HepG2 (cell line): ENCODE data around the gene ZNF581. TPM values are rescaled to one million over a fixed set of nuclear protein-coding genes. Genes with fewer than 3 reads are reported as not detected.

Experiments used
- ATAC-seq: fragments of 200-7000 bp; cut with Tn5 transposase; 3 replicates; pipeline ENCODE4 v1.9.1; 2020; ENCODE audit warnings: mild to moderate bottlenecking, moderate library complexity
- BruUV-seq: library from RNA; stranded (reverse); fragments of 400-500 nt; replicated peaks from 2 replicates; lab custom pipeline; 2021; lab: Mats Ljungman, UMichigan
- CTCF ChIA-PET: fragments of 300-600 bp; formaldehyde crosslinking; extraction: SDS; loops from one replicate; lab custom pipeline; 2021; ENCODE audit warnings: low total read pairs, inconsistent platforms, low intra/inter-chr PET ratio; lab: Yijun Ruan, JAX
- POLR2A ChIA-PET: fragments of 350-600 bp; sonication (Branson Sonifier 250); formaldehyde crosslinking; loops from one replicate; lab custom pipeline; 2020; ENCODE audit warnings: antibody characterized with exemption, inconsistent platforms; lab: Yijun Ruan, JAX
- DNase-seq: peaks from one replicate; pipeline ENCODE4 v3.0.0-alpha.2; 2015; ENCODE audit warnings: low spot score
- FAIRE-seq: peaks from 3 replicates; lab custom pipeline; 2011; peaks lifted over from hg19 to GRCh38; lab: Jason Lieb, UNC
- H2AFZ ChIP-seq: one replicate; pipeline ENCODE4 v1.6.1; 2011; ENCODE audit warnings: low read length, inconsistent platforms
- H3K27ac ChIP-seq: fragments of 300-600 bp; 3 replicates; pipeline ENCODE4 v1.8.0; 2011; ENCODE audit warnings: mixed run types, mild to moderate bottlenecking, mixed read lengths, low read length, inconsistent platforms; ENCODE audit not compliant: insufficient read depth; ENCODE audit errors: extremely low read length
- H3K27me3 ChIP-seq, 2 experiments: fragments of 200-600 bp in 1 of 2; 2 replicates in 1 of 2; 3 replicates in 1 of 2; pipeline versions ENCODE4 v1.6.0 to v1.8.0; 2011; ENCODE audit warnings: low read length in 2 of 2, mild to moderate bottlenecking in 2 of 2, moderate library complexity in 2 of 2, inconsistent platforms in 1 of 2; ENCODE audit not compliant: insufficient read depth in 2 of 2, control insufficient read depth in 1 of 2
- H3K36me3 ChIP-seq, 2 experiments: fragments of 200-600 bp in 1 of 2; replicated peaks in 1 of 2; 2 replicates in 1 of 2; 3 replicates in 1 of 2; pipeline versions ENCODE4 v1.5.1 to v1.8.0; 2011; ENCODE audit warnings: low read length in 2 of 2, inconsistent platforms in 1 of 2; ENCODE audit not compliant: insufficient read depth in 2 of 2, control insufficient read depth in 1 of 2
- H3K4me1 ChIP-seq: 2 replicates; pipeline ENCODE4 v1.5.1; 2012; ENCODE audit warnings: low read length, inconsistent platforms; ENCODE audit not compliant: insufficient read depth
- H3K4me2 ChIP-seq: 2 replicates; pipeline ENCODE4 v1.6.0; 2011; ENCODE audit warnings: low read depth, low read length, inconsistent platforms
- H3K4me3 ChIP-seq, 3 experiments: fragments of 200-600 bp in 1 of 3; sonication (generic), shearing (Covaris generic) in 1 of 3; replicated peaks in 1 of 3; 2 replicates each; pipeline ENCODE4 v1.5.1; 2011 to 2016; ENCODE audit warnings: low read length in 3 of 3, inconsistent platforms in 2 of 3, low read depth in 2 of 3, mild to moderate bottlenecking in 2 of 3, control low read depth in 1 of 3, mixed read lengths in 1 of 3; ENCODE audit not compliant: insufficient read depth in 1 of 3
- H3K79me2 ChIP-seq: one replicate; pipeline ENCODE4 v1.6.1; 2011; ENCODE audit warnings: low read length, inconsistent platforms; ENCODE audit not compliant: insufficient read depth
- H3K9ac ChIP-seq: 2 replicates; pipeline ENCODE4 v1.6.0; 2011; ENCODE audit warnings: mild to moderate bottlenecking, low read depth, low read length, inconsistent platforms; ENCODE audit not compliant: insufficient read depth
- H3K9me3 ChIP-seq: 2 replicates; pipeline ENCODE4 v1.5.1; 2012; ENCODE audit warnings: mild to moderate bottlenecking, low read length
- H4K20me1 ChIP-seq: 2 replicates; pipeline ENCODE4 v1.6.0; 2011; ENCODE audit warnings: inconsistent platforms, mild to moderate bottlenecking, low read length, moderate library complexity; ENCODE audit not compliant: insufficient read depth
- NR2F2 ChIP-seq: IDR thresholded peaks from 2 replicates; pipeline ENCODE4 v1.6.1; 2012; ENCODE audit warnings: low read depth, inconsistent platforms, borderline replicate concordance
- TBP ChIP-seq: sonication (generic); formaldehyde crosslinking; IDR thresholded peaks from 2 replicates; pipeline ENCODE4 v1.5.0; 2020; ENCODE audit warnings: missing genetic modification reagents
- TGIF2 ChIP-seq: IDR thresholded peaks from 2 replicates; pipeline ENCODE4 v1.6.1; 2016; ENCODE audit warnings: control low read depth, missing compliant biosample characterization
- ZFP62 ChIP-seq: sonication (generic); formaldehyde crosslinking; IDR thresholded peaks from 2 replicates; pipeline ENCODE4 v1.4.0; 2020; ENCODE audit warnings: missing genetic modification reagents
- ZNF138 ChIP-seq: sonication (generic); formaldehyde crosslinking; IDR thresholded peaks from 2 replicates; pipeline ENCODE4 v1.5.0; 2020; ENCODE audit warnings: mild to moderate bottlenecking, low read depth, missing genetic modification reagents
- ZNF230 ChIP-seq: sonication (generic); formaldehyde crosslinking; IDR thresholded peaks from 2 replicates; pipeline ENCODE4 v1.4.0; 2020; ENCODE audit warnings: mild to moderate bottlenecking, missing genetic modification reagents
- ZNF619 ChIP-seq: sonication (generic); formaldehyde crosslinking; IDR thresholded peaks from 2 replicates; pipeline ENCODE4 v1.4.0; 2020; ENCODE audit warnings: mild to moderate bottlenecking, missing genetic modification reagents
- ZNF747 ChIP-seq: sonication (generic); formaldehyde crosslinking; IDR thresholded peaks from 2 replicates; pipeline ENCODE4 v1.8.1; 2023; ENCODE audit warnings: missing genetic modification reagents, mild to moderate bottlenecking, borderline replicate concordance
- WGBS: methylation state at CpG from one replicate; pipeline ENCODE4 v1.1.6; 2017; ENCODE audit warnings: low lambda C conversion rate; 5-methylcytosine and 5-hydroxymethylcytosine counted together
- in situ Hi-C: cut with HindIII; loops from 2 replicates; pipeline ENCODE4 v1.10.0; 2017; ENCODE audit warnings: low pct_unique_long_range_greater_than_20kb; ENCODE audit not compliant: extremely low pct_ligation_motif_present
- intact Hi-C: fragments of 100-400 bp; cut with micrococcal nuclease; formaldehyde crosslinking; loops from one replicate; pipeline ENCODE4 v1.10.0; 2022; ENCODE audit not compliant: unreplicated experiment
- polyA plus RNA-seq, 8 experiments: library from polyadenylated mRNA; depleted of rRNA in 3 of 8; stranded (reverse) in 7 of 8; unstranded in 1 of 8; fragments of >200 nt; fragmentation: Illumina TruSeq in 4 of 8; extraction: Trizol in 4 of 8; gene quantifications; 2 replicates each; pipeline versions ENCODE4 v1.2.1 to v1.2.3, GENCODE V29; 2011 to 2016; ENCODE audit warnings: low read depth in 4 of 8, missing spikeins in 1 of 8, mixed read lengths in 1 of 8; ENCODE audit not compliant: insufficient read depth in 1 of 8
- total RNA-seq, 5 experiments: library from RNA; depleted of rRNA; stranded (reverse); fragments of >200 nt; fragmentation: Illumina TruSeq; extraction: Trizol; gene quantifications; 2 replicates each; pipeline ENCODE4 v1.2.3, GENCODE V29; 2016; ENCODE audit warnings: low read depth in 1 of 5
- TF ChIP-seq, protein P1 (sequence below): sonication (generic); formaldehyde crosslinking; IDR thresholded peaks from 2 replicates; pipeline ENCODE4 v1.4.0; 2020; ENCODE audit warnings: missing genetic modification reagents

The ZNF581 gene
- total and polyA plus RNA-seq, 2 of the 13 experiments (the other 11 are each of a cell fraction or from before 2014, with no cell fraction given): 19.6 to 49.5 TPM

GRCh38 chr19:55689411-55690108, 46.1 kb downstream of the ZNF581 start:
- whole genome bisulfite sequencing: 98% methylated on average over 30 of the region's 35 CpGs
- in situ Hi-C loops: no loop called here
- TF ChIP-seq TBP (CRISPR knock-in tag) (no peak), ZFP62 (CRISPR knock-in tag) (no peak), ZNF138 (CRISPR knock-in tag) (no peak), ZNF230 (CRISPR knock-in tag) (no peak), TGIF2 (CRISPR knock-in tag) (no peak), NR2F2 (no peak), ZNF747 (CRISPR knock-in tag) (no peak), ZNF619 (no peak)
- TF ChIP-seq, protein P1, sequence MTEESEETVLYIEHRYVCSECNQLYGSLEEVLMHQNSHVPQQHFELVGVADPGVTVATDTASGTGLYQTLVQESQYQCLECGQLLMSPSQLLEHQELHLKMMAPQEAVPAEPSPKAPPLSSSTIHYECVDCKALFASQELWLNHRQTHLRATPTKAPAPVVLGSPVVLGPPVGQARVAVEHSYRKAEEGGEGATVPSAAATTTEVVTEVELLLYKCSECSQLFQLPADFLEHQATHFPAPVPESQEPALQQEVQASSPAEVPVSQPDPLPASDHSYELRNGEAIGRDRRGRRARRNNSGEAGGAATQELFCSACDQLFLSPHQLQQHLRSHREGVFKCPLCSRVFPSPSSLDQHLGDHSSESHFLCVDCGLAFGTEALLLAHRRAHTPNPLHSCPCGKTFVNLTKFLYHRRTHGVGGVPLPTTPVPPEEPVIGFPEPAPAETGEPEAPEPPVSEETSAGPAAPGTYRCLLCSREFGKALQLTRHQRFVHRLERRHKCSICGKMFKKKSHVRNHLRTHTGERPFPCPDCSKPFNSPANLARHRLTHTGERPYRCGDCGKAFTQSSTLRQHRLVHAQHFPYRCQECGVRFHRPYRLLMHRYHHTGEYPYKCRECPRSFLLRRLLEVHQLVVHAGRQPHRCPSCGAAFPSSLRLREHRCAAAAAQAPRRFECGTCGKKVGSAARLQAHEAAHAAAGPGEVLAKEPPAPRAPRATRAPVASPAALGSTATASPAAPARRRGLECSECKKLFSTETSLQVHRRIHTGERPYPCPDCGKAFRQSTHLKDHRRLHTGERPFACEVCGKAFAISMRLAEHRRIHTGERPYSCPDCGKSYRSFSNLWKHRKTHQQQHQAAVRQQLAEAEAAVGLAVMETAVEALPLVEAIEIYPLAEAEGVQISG (CRISPR knock-in tag): no peak
- intact Hi-C loops: no loop called here
- Histone ChIP-seq H3K27ac (no peak overlapping the region), H3K4me1 (peaks cover 28% of the 10 kb centered on the region), H3K36me3 (peaks cover 24 to 67% of the 10 kb centered on the region in 2 experiments), H4K20me1 (no peaks in the 10 kb centered on the region), H2AFZ (no peak overlapping the region), H3K4me3 (no peak overlapping the region), H3K79me2 (peaks cover 18% of the 10 kb centered on the region), H3K9me3 (no peaks in the 10 kb centered on the region), H3K9ac (no peak overlapping the region), H3K27me3 (no peaks in the 10 kb centered on the region), H3K4me2 (no peak overlapping the region)
- POLR2A ChIA-PET: no interaction called here
- FAIRE-seq: no peak
- BruUV-seq: no TSS peak
- CTCF ChIA-PET: no interaction called here
- no peak for DNase-seq
- no peak for ATAC-seq
